ENCODE measurements around the gene GRIP2.

GRIP2 gene

DNA sequence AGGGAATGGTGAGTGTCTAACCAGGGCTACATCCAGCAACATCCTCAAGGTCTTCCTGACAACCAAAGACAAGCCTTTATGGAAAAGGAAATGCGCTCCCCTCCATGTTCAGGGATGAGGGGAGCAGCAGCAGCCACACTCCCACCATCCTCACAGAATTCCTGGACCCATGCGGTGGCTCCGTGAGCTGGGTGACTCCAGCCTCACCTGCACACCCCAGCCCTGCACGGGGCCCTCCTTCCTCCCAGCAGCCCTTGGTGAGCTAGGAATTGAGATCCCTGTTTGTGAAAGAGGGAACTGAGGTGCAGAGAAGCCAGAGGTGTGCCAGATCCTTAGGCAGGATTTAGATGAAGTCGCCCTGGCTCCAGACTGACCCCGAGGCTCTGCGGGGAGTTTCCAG, 52.3 kb downstream of the GRIP2 start:
- no peaks in the 10 kb centered on the region for H3K4me1 ChIP-seq
- DNase-seq = no peak
- no peaks in the 10 kb centered on the region for H3K9me3 ChIP-seq
- H3K36me3 ChIP-seq = no peaks in the 10 kb centered on the region
- no peak overlapping the region for H3K4me3 ChIP-seq (ENCODE audit: low read depth, low read length)
- no peaks in the 10 kb centered on the region for H3K27me3 ChIP-seq
- TF ChIP-seq, protein P1, sequence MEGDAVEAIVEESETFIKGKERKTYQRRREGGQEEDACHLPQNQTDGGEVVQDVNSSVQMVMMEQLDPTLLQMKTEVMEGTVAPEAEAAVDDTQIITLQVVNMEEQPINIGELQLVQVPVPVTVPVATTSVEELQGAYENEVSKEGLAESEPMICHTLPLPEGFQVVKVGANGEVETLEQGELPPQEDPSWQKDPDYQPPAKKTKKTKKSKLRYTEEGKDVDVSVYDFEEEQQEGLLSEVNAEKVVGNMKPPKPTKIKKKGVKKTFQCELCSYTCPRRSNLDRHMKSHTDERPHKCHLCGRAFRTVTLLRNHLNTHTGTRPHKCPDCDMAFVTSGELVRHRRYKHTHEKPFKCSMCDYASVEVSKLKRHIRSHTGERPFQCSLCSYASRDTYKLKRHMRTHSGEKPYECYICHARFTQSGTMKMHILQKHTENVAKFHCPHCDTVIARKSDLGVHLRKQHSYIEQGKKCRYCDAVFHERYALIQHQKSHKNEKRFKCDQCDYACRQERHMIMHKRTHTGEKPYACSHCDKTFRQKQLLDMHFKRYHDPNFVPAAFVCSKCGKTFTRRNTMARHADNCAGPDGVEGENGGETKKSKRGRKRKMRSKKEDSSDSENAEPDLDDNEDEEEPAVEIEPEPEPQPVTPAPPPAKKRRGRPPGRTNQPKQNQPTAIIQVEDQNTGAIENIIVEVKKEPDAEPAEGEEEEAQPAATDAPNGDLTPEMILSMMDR (IDR thresholded peaks at IDR 0.05; ENCODE audit: low read depth, low read length) = no peak

DNA sequence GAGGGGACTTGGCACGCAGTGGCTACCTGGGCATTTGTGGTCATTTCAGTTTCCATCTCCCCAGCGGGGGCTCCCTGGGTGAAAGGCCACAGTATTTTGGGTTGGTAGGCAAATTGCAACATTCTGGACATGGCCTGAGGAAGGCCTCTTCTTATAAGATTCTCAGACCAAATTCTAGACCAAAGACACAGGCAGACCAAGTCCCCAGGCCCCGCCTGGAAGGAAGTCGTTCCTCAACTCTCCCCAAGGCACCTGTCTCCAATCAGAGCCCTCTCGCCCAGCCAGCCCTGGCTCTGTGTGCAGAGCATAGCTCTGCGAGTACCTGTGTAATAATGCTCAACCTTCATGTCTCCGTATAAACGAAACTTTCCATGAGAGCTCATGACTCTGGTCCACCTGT, 53.1 kb downstream of the GRIP2 start:
- Histone ChIP-seq H3K36me3 (no peaks in the 10 kb centered on the region; the same call in 1 of the 2 replicates), H3K9me3 (no peaks in the 10 kb centered on the region), H3K4me3 (ENCODE audit: low read depth, low read length) (no peak overlapping the region), H3K4me1 (no peaks in the 10 kb centered on the region), H3K27me3 (no peaks in the 10 kb centered on the region)
- no peak for DNase-seq
- TF ChIP-seq, protein P1 (IDR thresholded peaks at IDR 0.05; ENCODE audit: low read depth, low read length) = no peak

- H3K4me1 ChIP-seq = no peaks in the 10 kb centered on the region
- TF ChIP-seq, protein P1 (IDR thresholded peaks at IDR 0.05; ENCODE audit: low read depth, low read length) = no peak
- no peaks in the 10 kb centered on the region; the same call in 1 of the 2 replicates for H3K36me3 ChIP-seq
Measured at GRCh38 chr3:14486460-14486859, 53.7 kb downstream of the GRIP2 start.

DNA sequence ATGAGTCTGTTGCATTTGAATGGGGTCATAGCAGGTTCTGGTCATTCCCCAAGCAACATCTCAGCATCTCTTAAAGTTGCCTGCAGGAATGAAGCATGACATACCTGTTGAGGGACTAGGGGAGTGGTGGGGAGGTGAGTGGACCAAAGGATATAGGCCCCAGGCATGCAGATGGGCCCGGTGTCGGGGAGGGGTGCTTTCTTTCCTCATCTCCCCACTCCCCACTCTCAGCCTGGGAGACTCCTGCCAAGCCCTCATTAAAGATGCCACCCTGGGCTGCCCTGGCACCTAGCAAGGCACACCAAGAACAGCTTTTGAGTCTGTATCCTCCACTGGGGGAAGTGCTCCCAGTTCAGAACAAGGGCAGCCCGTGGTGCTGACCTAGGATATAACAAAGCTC, 54.2 kb downstream of the GRIP2 start:
- TF ChIP-seq, protein P1 (IDR thresholded peaks at IDR 0.05; ENCODE audit: low read depth, low read length) = no peak

More at GRCh38 chr3:14486460-14486859, 53.7 kb downstream of the GRIP2 start:
- DNase-seq = no peak
- H3K27me3 ChIP-seq = no peaks in the 10 kb centered on the region
- H3K9me3 ChIP-seq = no peaks in the 10 kb centered on the region
- H3K4me3 ChIP-seq (ENCODE audit: low read depth, low read length) = no peak overlapping the region

DNA sequence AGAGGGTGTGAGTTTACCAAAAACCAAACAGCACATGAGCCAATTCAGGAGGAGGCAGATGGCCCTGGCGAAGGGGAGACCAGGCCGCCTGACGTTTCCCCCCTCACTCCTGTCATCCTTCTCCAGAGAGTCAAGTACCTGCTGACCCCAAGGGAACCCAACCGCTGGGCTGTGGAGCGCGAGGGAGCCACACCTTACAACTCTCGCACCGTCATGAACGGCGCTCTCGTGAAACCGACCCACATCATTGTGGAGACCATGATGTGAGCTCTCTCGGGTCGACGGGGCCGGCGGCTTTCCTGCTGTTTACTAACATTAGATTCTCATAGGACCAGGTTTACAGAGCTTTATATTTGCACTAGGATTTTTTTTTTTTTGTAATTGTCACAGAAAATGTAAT, 55.4 kb downstream of the GRIP2 start:
- Histone ChIP-seq H3K36me3 (peaks cover 11% of the 10 kb centered on the region), H3K4me3 (ENCODE audit: low read depth, low read length) (no peak overlapping the region), H3K27me3 (no peaks in the 10 kb centered on the region), H3K4me1 (no peaks in the 10 kb centered on the region; the same call in 1 of the 2 replicates), H3K9me3 (no peaks in the 10 kb centered on the region)
- TF ChIP-seq, protein P1 (IDR thresholded peaks at IDR 0.05; ENCODE audit: low read depth, low read length) = no peak
- no peak for DNase-seq

More for the DNA sequence above, 54.2 kb downstream of the GRIP2 start:
- Histone ChIP-seq H3K27me3 (no peaks in the 10 kb centered on the region), H3K4me3 (ENCODE audit: low read depth, low read length) (no peak overlapping the region), H3K4me1 (no peaks in the 10 kb centered on the region), H3K9me3 (no peaks in the 10 kb centered on the region), H3K36me3 (peaks cover 3% of the 10 kb centered on the region)
- DNase-seq = no peak

DNA sequence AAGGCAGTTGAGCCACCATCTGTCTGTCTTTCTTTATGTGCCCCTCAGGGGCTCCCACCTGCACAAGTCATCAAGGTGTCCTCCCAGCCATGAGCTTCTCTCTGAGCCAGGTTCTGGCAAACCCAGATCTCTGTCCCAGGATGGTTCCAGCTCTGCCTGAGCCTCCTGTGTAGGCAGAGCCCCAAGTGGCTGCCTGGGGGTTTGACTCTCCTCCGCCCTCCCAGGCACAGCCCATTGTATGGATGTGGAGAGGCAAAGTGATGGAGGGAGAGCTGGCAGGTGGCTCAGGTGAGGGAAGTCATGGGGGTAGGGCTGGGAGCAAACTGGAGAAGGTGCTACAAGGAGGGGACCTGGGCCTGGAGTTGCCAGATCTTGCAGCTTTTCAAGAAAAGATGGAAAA, 56.9 kb downstream of the GRIP2 start:
- Histone ChIP-seq H3K36me3 (peaks cover 19% of the 10 kb centered on the region), H3K9me3 (no peaks in the 10 kb centered on the region)

More for the DNA sequence above, 56.9 kb downstream of the GRIP2 start:
- no peaks in the 10 kb centered on the region; the same call in 1 of the 2 replicates for H3K4me1 ChIP-seq
- no peaks in the 10 kb centered on the region for H3K27me3 ChIP-seq
- H3K4me3 ChIP-seq (ENCODE audit: low read depth, low read length) = no peak overlapping the region
- no peak for DNase-seq
- TF ChIP-seq, protein P1 (IDR thresholded peaks at IDR 0.05; ENCODE audit: low read depth, low read length) = no peak
